Left lung (tissue), 10 donors: ENCODE data around the gene PAPPA. TPM values are rescaled to one million over a fixed set of nuclear protein-coding genes. Genes with fewer than 3 reads are reported as not detected.

Source experiments
- ATAC-seq: fragments of 200-7000 bp; cut with Tn5 transposase; one replicate; pipeline ENCODE4 v1.9.1; 2020; ENCODE audit warnings: moderate library complexity
- DNase-seq, 4 donors: peaks; one replicate each; pipeline ENCODE4 v3.0.0-alpha.2; 2013 to 2020
- H3K27ac ChIP-seq, 2 donors: fragments of 200-600 bp; sonication (generic) in 1 of 2; one replicate each; pipeline versions ENCODE4 v1.5.0 to v1.8.0; 2020 to 2021
- H3K27me3 ChIP-seq, 2 donors: fragments of 200-600 bp; sonication (generic) in 1 of 2; one replicate each; pipeline versions ENCODE4 v1.5.0 to v1.8.0; 2020 to 2021
- H3K36me3 ChIP-seq, 2 donors: fragments of 200-600 bp; sonication (generic) in 1 of 2; one replicate each; pipeline versions ENCODE4 v1.5.0 to v1.8.0; 2020 to 2021
- H3K4me1 ChIP-seq, 2 donors: fragments of 200-600 bp; one replicate each; pipeline ENCODE4 v1.8.0; 2021
- H3K4me3 ChIP-seq, 2 donors: fragments of 200-600 bp; sonication (generic) in 1 of 2; one replicate each; pipeline versions ENCODE4 v1.5.0 to v1.8.0; 2020 to 2021; ENCODE audit warnings: mild to moderate bottlenecking in 1 of 2
- H3K9me3 ChIP-seq, 2 donors: fragments of 200-600 bp; sonication (generic) in 1 of 2; one replicate each; pipeline versions ENCODE4 v1.5.0 to v1.8.0; 2020 to 2021
- CTCF ChIP-seq, 2 donors: fragments of 200-600 bp; sonication (generic) in 1 of 2; IDR thresholded peaks; one replicate each; pipeline versions ENCODE4 v1.5.0 to v1.8.0; 2021; ENCODE audit warnings: antibody characterized with exemption in 2 of 2
- intact Hi-C, 2 donors: fragments of 100-400 bp; cut with DNase I; formaldehyde crosslinking; loops; one replicate each; pipeline versions ENCODE4 v1.11.2 to v1.14.2; 2022
- polyA plus RNA-seq, 6 donors: library from polyadenylated mRNA; unstranded; fragments of 120-200 nt; gene quantifications; one replicate each; pipeline ENCODE4 v1.2.1, GENCODE V29; 2013; ENCODE audit not compliant: insufficient read length in 6 of 6
- total RNA-seq, 2 donors: library from RNA; stranded (reverse); fragmentation: NEBNext Ultra II Directional; extraction: Animal tissue kit (Norgen Biotek cat#: 25700); gene quantifications; one replicate each; pipeline ENCODE4 v1.2.1, GENCODE V29; 2021
- donor health status: DM: no; HTN: yes; CAD: no.
- donor health status: DM: no; HTN: no; CAD: no.

PAPPA gene
- total and polyA plus RNA-seq, 8 donors = 1.1 to 9.8 (median 1.3) TPM

GRCh38 chr9:116432051-116432450, 278.5 kb downstream of the PAPPA start:
- no peaks in the 10 kb centered on the region for H3K27me3 ChIP-seq
- no peak overlapping the region for H3K4me3 ChIP-seq
- no peak for ATAC-seq
- no peak for DNase-seq
- no peak overlapping the region for H3K27ac ChIP-seq
- H3K4me1 ChIP-seq = no peaks in the 10 kb centered on the region
- H3K9me3 ChIP-seq = no peaks in the 10 kb centered on the region
- no peaks in the 10 kb centered on the region for H3K36me3 ChIP-seq
- intact Hi-C loops = no loop called here
- TF ChIP-seq CTCF (IDR thresholded peaks at IDR 0.05) = no peak

- no peaks in the 10 kb centered on the region for H3K4me1 ChIP-seq
- no peaks in the 10 kb centered on the region for H3K9me3 ChIP-seq
- TF ChIP-seq CTCF (IDR thresholded peaks at IDR 0.05) = no peak
- no peaks in the 10 kb centered on the region for H3K36me3 ChIP-seq
- ATAC-seq (no peak), DNase-seq (no peak)
- no peak overlapping the region for H3K4me3 ChIP-seq
- no peak overlapping the region for H3K27ac ChIP-seq
- no peaks in the 10 kb centered on the region for H3K27me3 ChIP-seq
- intact Hi-C loops = no loop called here
These were observed 280.7 kb downstream of the PAPPA start for GRCh38 chr9:116434314-116434713.

- DNase-seq = no peak
- TF ChIP-seq CTCF (IDR thresholded peaks at IDR 0.05) = no peak
- H3K4me1 ChIP-seq = no peaks in the 10 kb centered on the region
- no peak overlapping the region for H3K27ac ChIP-seq
- H3K4me3 ChIP-seq = no peak overlapping the region
- no peak for ATAC-seq
- no peaks in the 10 kb centered on the region for H3K27me3 ChIP-seq
- no peaks in the 10 kb centered on the region for H3K9me3 ChIP-seq
- H3K36me3 ChIP-seq = no peaks in the 10 kb centered on the region
- intact Hi-C loops = no loop called here
These were observed 282.1 kb downstream of the PAPPA start for GRCh38 chr9:116435706-116436105.

GRCh38 chr9:116436121-116436520, 282.5 kb downstream of the PAPPA start:
- intact Hi-C loops = no loop called here
- DNase-seq (no peak), ATAC-seq (no peak)
- Histone ChIP-seq H3K4me3 (no peak overlapping the region), H3K4me1 (no peaks in the 10 kb centered on the region), H3K27me3 (no peaks in the 10 kb centered on the region), H3K36me3 (no peaks in the 10 kb centered on the region), H3K9me3 (no peaks in the 10 kb centered on the region), H3K27ac (no peak overlapping the region)
- no peak for TF ChIP-seq CTCF (IDR thresholded peaks at IDR 0.05)

GRCh38 chr9:116437411-116438370, 284.1 kb downstream of the PAPPA start:
- intact Hi-C loops = no loop called here
- ATAC-seq (no peak), DNase-seq (no peak)
- Histone ChIP-seq H3K9me3 (no peaks in the 10 kb centered on the region), H3K4me3 (no peak overlapping the region), H3K4me1 (no peaks in the 10 kb centered on the region), H3K27ac (no peak overlapping the region), H3K27me3 (no peaks in the 10 kb centered on the region), H3K36me3 (no peaks in the 10 kb centered on the region)
- no peak for TF ChIP-seq CTCF (IDR thresholded peaks at IDR 0.05)
